GM12865 (cell line): Measurements from ENCODE around the gene NMNAT2.

ENCODE experiments used
- DNase-seq: peaks from one replicate; pipeline ENCODE4 v3.0.0; 2010; ENCODE audit warnings: low read depth
- H3K4me3 ChIP-seq: 2 replicates; pipeline ENCODE4 v1.5.1; 2011; ENCODE audit warnings: mild to moderate bottlenecking, low read depth, low read length, control low read depth
- CTCF ChIP-seq: IDR thresholded peaks from 2 replicates; pipeline ENCODE4 v1.5.1; 2011; ENCODE audit warnings: low read length, control low read depth, low read depth, inconsistent platforms; ENCODE audit not compliant: insufficient read depth; ENCODE audit errors: missing control alignments

The NMNAT2 gene

GRCh38 chr1:183301239-183301638, 116.9 kb downstream of the NMNAT2 start:
- TF ChIP-seq CTCF = no peak
- no peak overlapping the region for H3K4me3 ChIP-seq
- no peak for DNase-seq

GRCh38 chr1:183300828-183301227, 117.4 kb downstream of the NMNAT2 start:
- no peak overlapping the region for H3K4me3 ChIP-seq
- DNase-seq = no peak
- no peak for TF ChIP-seq CTCF

- no peak for TF ChIP-seq CTCF
- no peak overlapping the region for H3K4me3 ChIP-seq
- DNase-seq = no peak
Observed at GRCh38 chr1:183300395-183300794, 117.8 kb downstream of the NMNAT2 start.

GRCh38 chr1:183296782-183297181, 121.4 kb downstream of the NMNAT2 start:
- no peak for TF ChIP-seq CTCF
- no peak overlapping the region for H3K4me3 ChIP-seq
- no peak for DNase-seq

GRCh38 chr1:183295521-183295920, 122.7 kb downstream of the NMNAT2 start:
- no peak for DNase-seq
- H3K4me3 ChIP-seq = no peak overlapping the region
- no peak for TF ChIP-seq CTCF

GRCh38 chr1:183293876-183294275, 124.3 kb downstream of the NMNAT2 start:
- H3K4me3 ChIP-seq = no peak overlapping the region
- no peak for DNase-seq
- TF ChIP-seq CTCF = no peak

- TF ChIP-seq CTCF = no peak
- DNase-seq = no peak
- no peak overlapping the region for H3K4me3 ChIP-seq
Observed at GRCh38 chr1:183293241-183293640, 124.9 kb downstream of the NMNAT2 start.
